GM18498 (cell line): ENCODE measurements around the gene SYT7.

ENCODE experiments used
- ATAC-seq: cut with Tn5 transposase; IDR thresholded peaks from one replicate; pipeline ENCODE4 v1.9.1; 2021; ENCODE audit warnings: mild to moderate bottlenecking, moderate library complexity; ENCODE audit not compliant: unreplicated experiment

SYT7 gene

DNA sequence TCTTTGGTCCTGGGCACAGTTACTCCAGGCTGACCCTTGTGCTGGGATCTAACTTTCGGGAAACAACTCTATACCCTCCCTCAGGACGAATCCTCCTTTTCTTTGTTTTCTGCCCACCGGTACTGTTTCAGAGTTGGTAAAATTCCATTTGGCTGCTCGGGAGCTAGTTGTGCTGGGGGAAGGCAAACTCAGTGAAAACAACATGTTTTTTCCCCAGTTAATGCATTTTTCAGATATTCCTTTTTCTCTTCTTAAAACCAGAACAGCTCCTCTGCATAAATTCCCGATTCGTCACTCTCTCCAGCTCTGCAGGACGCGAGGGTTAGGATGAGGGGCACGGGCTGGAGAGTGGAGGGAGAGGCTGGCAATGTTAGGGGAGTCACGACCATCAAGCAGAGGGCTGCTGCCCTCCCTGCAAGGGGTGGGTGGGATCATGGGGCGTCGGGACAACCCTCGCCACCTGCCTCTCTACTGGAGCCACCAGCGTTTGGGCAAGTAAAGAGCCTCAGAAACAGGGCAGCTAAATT, 41.0 kb downstream of the SYT7 start:
- ATAC-seq = no peak

DNA sequence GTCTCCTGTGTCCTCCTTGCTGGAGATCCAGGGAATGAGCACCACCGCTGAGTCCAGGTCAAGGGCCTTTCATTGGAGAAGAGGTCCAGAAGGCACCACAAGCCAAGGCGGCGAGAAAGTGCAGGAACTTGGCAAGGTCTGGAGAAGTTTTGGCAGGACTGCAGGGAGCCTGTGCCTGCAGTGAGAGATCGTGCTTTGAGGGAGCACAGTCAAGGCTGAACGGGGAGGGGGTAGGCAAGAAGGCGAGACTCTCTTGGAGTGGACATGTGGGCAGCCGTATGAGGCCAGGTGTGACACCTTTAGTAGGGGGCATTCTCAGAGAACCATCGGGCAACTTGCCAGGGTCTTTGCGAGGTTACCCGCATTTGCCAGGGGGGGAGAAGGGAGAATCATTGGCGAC, 41.9 kb downstream of the SYT7 start:
- ATAC-seq = no peak

DNA sequence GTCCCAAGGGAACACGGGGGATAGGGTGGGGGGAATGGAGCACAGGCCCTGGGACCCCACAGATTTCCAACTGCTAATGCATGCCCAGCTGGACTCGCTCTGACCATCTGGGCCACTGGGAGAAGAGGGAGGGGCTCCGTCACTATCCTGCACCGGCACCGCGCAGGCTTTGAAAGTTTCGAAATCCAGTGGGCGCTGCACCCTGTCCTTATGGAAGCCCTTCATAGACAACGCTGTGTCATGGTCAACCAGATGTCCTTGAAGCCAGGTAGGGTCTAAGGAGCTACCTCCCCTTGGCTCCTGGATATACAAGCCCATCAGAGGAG, 42.3 kb downstream of the SYT7 start:
- ATAC-seq = no peak

DNA sequence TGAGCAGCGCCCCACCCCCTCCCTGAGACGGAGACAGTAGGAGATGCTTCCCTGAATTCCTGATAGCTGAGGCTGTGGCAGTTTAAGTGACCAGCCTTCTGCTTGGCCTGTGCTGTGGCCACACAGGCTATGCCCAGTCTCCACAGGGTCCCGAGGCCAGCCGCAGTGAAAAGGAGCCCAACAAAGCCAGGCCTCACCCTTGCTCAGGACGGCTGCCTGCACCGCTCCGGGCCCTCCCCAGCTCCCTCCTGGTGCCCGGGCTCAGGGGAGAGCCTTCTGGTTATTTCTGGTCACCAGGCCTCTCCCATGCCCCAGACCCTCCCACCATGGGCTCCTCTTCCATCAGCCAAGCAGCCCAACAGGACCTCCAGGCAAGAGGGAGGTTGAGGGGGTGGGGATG, 43.5 kb downstream of the SYT7 start:
- no peak for ATAC-seq

DNA sequence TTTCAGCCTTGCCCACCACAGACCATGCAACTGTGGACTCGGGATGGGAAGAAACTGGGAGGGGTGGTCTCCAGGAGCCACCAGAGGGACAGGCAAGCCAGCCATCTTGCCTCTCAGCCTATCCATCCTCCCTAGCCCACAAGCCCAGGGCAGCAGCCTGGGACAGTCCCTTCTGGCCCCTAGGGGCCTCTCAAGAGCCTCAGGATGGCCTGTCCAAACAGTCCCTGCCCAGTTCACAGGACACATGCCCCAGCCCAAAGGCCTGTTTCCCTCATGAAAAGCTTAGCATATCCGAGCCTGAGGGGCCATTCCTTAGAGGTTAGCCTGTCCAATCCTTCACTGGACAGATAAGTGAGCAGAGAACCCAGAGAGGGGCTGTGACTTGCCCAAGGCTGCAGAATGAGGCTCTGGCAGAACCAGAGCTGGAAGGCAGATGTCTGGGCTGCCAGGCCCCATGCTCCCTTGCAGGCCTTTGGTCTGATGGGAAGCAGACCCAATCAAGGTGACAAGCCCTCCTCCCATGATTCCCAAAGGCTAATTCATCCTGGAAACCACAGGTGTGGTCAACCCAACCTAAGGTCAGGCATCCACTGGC, 44.1 kb downstream of the SYT7 start:
- ATAC-seq = no peak

DNA sequence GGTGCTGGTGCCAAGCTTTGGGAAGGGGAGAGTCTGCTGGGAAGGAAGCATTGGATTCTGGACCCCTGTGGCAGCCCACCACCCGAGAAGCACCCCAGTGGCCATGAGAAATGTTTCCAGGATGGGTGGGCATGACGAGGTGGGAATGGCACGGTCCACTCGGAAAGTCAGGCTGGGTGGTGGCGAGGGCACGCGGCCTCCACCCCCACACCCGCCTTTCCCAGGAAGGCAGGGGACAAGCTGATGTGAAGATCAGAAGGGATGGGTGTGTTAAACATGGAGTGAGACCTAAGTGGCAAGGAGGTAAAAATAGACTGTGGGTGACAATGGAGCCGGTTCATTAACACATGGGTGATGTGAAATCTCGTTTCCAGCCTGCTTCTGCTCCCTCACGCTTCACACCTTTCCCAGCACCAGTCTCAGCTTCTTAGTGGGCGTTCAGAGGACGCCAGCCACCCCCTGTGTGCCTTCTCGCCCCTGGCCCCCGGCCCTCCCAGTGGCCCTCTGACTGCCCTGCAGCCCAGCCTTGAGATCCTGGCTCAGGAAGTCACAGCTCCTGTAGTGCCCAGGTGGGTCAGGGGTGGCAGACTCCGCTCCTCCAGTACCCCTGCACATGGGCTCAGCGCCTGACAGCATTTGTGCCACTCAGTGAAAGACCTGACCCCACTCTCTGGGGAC, 44.7 kb downstream of the SYT7 start:
- no peak for ATAC-seq

DNA sequence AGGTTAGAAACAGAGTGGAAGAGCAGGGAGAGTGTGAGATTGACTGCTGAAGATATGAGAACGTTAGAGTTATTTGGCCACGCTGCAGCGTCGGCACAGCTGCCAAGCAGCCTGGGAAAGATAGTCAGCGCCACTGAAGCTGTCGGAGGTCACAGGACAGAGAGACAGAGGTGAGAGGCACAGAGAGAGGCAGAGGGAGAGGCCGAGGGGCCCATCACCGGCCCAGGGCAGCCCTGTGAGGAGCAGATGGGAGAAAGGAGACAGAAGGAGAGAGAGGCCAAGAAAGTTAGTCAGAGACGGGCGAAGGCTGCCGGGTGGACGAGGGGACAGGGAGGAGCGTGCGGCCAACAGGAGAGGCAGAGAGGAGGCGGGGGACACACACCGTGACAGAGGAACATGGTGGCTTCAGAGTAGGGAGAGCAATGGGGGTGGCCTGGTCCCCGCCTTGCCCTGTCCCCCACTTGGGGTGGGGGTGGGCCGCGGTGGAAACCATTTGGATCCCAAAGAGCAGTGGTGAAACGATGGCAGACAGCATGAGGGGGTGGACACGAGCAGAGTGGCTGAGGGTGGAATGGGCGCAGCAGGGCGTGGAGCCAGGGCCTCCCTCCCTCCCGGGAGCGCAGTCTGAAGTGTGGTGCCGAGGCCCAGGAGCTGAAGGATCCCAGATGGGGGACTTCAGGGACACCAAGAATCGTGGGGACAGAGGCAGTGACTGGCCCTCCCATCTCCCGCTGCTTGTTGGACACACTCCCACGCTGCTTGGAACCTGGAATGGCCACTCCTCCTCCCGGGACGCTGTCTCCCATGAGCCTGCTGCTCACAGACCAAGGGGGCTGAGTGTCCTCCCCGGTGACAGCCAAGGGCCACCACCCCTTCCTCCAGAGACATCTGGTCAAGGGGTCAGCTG, 45.7 kb downstream of the SYT7 start:
- no peak for ATAC-seq

DNA sequence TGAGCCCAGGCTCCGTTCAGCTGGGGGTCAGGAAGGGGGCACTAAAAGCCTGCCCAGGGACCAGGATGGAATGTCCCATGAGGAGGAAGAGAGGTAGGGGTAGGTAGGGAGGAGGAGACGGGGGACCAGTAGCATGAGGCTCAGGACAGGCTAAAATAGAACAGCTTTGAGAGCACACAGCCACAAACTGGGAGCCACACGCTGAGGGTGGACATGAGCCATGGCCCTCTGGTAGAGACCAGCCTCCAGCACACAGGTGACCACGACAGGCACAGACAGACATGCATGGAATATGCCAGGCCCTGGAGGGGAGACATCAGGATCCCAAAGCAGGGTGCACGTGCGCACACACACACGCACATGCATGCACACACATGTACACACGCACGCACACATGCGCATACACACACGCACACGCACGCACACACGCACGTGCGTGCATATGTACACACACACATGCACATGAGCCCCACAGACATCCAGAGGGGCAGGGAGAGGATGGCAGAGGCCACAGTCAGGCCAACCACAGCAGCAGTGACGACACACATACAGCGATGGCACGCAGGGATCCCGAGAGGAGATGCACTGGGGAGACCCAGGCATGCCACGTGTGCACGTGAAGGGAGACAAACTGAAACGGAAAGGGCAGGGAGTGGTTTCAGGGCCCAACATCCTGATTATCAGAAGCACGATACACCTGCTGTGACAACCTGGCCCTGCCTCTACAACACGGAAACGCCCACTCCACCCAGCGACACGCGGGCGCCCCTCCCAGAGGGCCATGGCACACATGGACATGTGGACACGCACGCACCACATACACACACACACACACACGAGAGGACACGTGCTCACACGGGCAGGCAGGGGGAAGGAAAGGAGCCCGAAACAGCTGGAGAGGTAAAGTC, 46.6 kb downstream of the SYT7 start:
- ATAC-seq = no peak

DNA sequence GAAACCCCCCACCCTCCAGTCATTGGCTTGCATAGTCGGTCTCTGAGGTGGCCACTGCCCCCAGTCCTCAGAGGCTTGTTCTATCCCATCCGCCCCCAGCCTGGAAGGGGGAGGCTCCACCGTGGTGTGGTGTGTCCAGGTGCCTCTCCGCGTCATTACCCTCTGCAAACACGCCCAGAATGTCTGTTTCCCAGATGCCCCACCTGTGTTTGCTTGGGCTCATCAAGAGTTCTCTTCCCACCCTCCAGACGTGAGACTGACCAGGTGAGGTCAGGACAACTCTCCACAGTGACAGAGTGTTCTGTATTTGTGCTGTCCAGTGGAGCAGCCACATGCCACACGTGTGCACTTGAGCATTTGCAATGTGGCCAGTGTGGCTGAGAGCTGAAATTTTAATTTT, 47.5 kb downstream of the SYT7 start:
- no peak for ATAC-seq

DNA sequence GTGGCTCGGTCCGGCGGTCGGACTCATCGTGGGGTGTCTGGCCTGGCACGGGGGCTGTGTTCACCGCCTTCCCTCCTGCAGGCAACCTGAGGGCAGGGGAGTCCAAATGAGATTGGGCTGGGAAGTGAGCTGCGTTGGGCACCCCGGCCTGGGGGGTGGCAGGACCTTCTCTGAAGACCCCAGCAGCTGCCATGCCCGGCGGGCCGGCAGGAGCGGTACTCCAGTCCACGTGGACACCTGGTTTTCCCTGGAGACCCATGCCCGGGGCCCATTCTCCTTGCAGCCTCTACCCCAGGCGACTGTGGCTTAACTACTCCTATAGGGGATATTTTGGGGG, 47.9 kb downstream of the SYT7 start:
- ATAC-seq = no peak

DNA sequence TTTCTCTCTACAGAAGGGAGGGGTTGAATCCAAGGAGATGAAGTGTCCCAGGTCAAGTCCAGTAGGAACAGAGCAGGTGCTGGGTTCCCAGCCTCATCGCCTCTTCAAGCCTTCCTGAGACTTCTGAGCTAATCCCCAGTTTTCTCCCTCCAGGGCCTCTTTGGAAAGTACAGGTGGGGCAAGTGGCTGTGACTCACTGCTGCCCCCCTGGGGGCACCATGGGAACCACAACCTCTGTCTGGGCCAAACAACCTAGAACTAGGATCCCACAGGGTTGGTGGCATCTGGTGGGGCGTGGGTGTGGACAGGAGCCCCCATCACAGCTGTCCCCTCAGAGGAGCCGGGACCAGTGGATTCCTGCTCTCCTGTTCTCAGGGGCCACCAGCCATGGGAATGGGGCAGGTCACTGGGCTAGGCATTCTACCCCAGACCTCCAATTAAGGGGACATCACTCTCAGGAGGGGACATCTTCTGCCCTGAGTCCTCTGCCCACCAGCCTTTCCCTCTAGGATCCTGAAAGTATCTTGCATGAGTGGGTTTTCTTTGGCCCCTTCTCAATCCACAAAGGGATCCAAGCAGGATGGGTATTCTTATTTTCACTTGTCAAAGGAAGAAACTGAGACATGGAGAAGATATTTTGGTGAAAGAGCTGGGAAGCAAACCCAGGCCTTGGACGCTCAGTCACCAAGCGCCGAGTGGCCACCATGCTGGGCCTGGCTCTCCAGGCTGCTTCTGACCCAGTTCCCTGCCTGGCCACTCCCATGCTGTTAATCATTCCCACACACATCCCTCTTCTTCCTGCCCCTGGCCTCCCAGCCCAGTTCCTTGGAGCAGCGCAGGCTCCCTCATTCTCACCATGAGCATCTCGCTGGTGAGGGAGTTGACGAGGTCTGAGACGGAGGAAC, 48.5 kb downstream of the SYT7 start:
- no peak for ATAC-seq

DNA sequence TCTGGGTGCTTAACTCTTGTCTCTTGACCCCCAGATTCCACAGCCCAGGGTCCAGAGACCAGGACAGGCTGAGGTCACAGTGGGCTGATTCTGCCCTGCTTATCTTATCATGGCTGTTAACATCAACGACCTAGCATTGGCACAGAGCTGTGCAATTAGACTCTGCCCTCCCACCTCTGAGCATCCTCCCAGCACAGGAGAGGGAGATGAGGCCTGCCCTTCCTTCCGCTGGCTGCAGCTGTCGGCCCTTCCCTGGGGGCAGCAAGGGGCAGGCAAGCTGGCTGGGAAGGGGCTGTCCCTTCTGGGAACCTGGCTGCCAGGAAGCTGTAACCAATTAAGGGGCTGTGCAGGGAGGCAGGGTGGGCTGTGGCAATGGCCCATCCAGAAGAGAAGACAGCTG, 49.8 kb downstream of the SYT7 start:
- no peak for ATAC-seq

DNA sequence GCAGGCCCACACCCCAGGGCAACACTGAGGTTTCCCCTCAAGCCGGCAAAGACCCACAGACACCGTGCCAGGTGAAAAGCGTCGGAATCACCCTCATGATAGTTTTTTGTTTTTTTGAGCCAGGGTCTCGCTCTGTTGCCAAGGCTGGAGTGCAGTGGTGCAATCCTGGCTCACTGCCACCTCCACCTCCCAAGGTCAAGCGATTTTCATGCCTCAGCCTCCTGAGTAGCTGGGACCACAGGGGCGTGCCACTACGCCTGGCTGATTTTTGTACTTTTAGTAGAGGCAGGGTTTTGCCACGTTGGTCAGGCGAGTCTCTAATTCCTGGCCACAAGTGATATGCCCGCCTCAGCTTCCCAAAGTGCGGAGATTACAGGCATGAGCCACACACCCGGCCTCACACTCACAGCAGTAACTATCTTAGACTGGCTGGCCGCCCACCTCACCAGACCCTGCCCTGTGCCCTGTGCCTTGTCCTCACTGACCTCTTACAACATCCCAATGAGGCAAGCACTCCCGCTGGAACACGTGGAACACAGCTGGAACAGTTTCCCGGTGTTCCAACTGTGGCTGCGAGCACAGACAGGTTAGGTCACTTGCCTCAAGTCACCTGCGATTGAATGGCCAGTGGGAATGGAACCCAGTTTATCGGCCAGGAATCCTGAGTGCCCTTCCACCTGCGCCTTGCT, 51.2 kb downstream of the SYT7 start:
- ATAC-seq = no peak

DNA sequence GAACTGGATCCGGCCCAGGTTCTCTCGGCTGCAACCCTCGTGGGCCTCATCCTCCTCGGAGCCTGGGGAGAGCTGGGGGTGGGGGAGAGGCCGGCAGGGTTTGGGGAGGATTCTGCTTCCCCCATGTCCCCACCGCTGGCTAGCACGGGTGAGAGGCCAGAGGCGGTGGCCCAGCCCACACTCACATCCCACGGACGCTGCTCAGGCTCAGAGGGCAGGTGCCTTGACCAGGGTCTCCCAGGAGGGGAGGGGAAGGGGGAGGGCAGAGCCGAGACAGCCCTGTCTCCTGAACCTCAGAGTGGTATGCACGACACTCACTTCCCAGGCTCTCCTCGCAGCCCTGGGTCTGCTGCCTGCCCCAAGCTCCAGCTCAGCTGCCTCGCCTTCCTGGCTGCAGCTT, 52.8 kb downstream of the SYT7 start:
- ATAC-seq = no peak

DNA sequence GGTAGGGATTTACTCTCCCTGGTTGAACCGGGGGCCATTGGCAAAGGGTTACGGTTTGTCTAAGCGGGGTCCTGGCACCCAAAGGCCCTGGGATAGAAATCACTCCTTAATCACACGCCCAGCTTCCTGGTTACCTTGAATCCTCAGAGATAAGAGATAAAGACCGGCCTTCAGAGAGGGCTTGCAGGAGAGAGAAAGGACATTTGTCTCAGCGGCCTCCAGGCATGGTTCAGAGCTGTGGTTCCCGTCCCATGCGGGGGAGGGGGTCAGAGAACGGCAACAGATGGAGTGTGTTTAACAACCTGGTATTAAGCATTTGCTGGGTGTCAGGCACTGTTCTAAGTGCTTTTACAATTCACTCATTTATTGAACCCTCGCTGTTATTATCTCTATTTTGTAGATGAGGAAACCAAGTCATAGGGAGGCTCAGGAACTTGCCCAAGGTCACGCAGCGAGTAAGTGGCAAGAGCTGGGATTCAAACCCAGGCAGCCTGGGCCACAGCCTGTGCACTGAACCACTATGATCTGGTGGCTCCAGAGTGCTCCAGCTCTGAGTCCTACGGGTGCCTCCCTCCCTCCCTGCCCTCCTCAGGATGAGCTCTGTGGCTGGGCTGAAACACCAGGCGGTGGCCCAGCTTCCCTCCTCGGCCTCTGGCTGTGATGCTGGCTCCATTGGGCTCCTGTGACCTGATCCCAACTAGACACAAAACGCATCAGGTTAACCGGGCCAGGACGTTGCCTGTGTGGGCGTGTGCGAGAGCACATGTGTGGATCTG, 53.7 kb downstream of the SYT7 start:
- ATAC-seq = no peak

DNA sequence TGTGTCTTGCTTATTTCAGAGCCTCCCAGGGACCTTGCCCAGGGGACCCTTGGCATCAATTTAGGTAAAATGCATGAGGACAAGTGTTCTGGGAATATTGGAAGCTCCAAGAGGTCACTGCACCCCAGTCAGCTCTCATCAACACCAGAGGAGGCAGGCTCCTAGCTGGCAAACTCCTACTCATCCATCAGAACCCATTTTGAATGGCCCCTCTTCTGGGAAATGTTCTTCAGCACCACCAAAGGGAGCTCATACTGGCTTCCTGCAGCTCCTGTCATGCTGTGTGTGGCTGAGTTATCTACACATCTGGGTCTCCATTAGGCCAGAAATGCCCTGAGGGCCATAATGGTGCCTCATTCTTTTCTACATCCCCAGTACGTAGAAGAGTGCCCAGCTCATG, 54.6 kb downstream of the SYT7 start:
- ATAC-seq = no peak

DNA sequence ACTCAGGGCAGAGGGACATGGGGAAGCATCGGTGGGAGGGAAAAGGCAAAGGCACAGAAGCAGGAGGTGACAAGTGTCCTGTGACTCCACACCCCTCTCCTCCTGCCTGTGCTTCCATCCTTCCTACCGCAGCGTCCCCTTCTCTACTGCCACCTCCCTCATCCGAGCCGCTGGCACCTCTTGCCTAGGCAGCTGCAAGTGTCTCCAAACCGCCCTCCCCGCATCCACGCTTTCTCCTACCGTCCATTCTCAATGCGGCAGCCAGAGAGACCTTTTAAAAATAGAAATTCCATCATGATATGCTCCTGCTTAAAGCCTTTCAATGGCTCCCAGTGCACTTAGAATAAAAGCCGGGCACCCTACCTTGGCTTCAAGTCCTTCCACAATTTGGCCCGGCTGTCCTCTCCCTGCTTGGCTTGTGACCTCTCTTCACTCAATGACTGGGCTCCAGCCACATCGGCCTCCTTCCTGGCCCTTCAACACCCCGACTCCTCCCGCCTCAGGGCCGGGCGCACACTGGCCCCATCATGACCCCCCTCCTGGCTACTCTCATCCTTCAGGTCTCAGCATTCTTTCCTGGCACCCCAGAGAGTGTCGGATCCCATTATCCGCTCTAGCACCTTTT, 55.8 kb downstream of the SYT7 start:
- ATAC-seq = no peak

DNA sequence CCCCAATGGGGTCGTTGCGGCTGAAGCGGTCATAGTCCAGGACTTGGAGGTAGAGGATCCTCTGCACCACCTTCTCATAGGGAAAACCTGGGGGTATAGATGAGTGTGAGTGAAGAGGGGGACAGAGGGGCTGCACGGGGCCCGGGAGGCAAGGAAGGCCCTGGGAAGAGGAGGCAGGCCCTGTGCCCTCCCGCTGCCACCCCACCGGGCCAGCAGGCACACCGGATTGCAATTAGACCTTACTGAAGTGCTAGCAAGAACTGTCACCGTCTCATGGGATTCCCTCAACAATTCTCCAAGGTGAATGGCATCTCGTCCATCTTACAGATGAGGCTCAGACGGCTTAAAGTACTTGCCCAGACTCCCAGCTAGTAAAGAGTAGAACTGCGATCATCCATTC, 56.4 kb downstream of the SYT7 start:
- ATAC-seq = no peak
